SU-DHL-6 (cell line): Measurements from ENCODE around the gene SLC16A10.

ENCODE experiments used
- H2AFZ ChIP-seq: fragments of 200-600 bp; sonication (generic); 2 replicates; pipeline ENCODE4 v1.6.1; 2014; ENCODE audit warnings: low read depth, mild to moderate bottlenecking, moderate library complexity, mixed read lengths, antibody characterized with exemption, low read length; ENCODE audit not compliant: severe bottlenecking
- H3F3A ChIP-seq: fragments of 200-600 bp; shearing (Covaris generic); 2 replicates; pipeline ENCODE4 v1.6.0; 2016; ENCODE audit warnings: antibody characterized with exemption, mild to moderate bottlenecking; ENCODE audit not compliant: insufficient read depth
- H3K27ac ChIP-seq: fragments of 200-600 bp; sonication (generic); 2 replicates; pipeline ENCODE4 v1.5.1; 2016; ENCODE audit warnings: low read depth, mild to moderate bottlenecking, low read length, moderate library complexity, mixed read lengths
- H3K27me3 ChIP-seq: fragments of 200-600 bp; sonication (generic), shearing (Covaris generic); 2 replicates; pipeline ENCODE4 v1.6.0; 2014; ENCODE audit warnings: mild to moderate bottlenecking, low read length
- H3K36me3 ChIP-seq: fragments of 200-600 bp; sonication (generic); 2 replicates; pipeline ENCODE4 v1.6.1; 2014; ENCODE audit warnings: mild to moderate bottlenecking, low read length, mixed read lengths
- H3K4me2 ChIP-seq: fragments of 300-600, 200-600 bp; shearing (Covaris generic), sonication (generic); 2 replicates; pipeline ENCODE4 v1.6.0; 2014; ENCODE audit warnings: low read length, low read depth, mild to moderate bottlenecking; ENCODE audit not compliant: poor library complexity, severe bottlenecking
- H3K4me3 ChIP-seq: fragments of 200-600 bp; sonication (generic); 2 replicates; pipeline ENCODE4 v1.5.1; 2014; ENCODE audit warnings: antibody characterized with exemption, low read length, mild to moderate bottlenecking, mixed read lengths; ENCODE audit not compliant: insufficient read depth, poor library complexity, severe bottlenecking
- H3K79me2 ChIP-seq: fragments of 200-600 bp; sonication (generic); 2 replicates; pipeline ENCODE4 v1.6.1; 2014; ENCODE audit warnings: mild to moderate bottlenecking, low read length, moderate library complexity; ENCODE audit not compliant: insufficient read depth
- H3K9ac ChIP-seq: fragments of 200-600 bp; sonication (generic); 2 replicates; pipeline ENCODE4 v1.7.0; 2014; ENCODE audit warnings: mild to moderate bottlenecking, low read length
- H3K9me2 ChIP-seq: fragments of 200-600 bp; sonication (generic); replicated peaks from 2 replicates; pipeline ENCODE4 v1.6.1; 2014; ENCODE audit warnings: low read length; ENCODE audit not compliant: insufficient read depth
- H3K9me3 ChIP-seq: fragments of 200-600 bp; sonication (generic); 2 replicates; pipeline ENCODE4 v1.6.1; 2014; ENCODE audit warnings: low read length, mixed read lengths; ENCODE audit not compliant: insufficient read depth
- H4K20me1 ChIP-seq: fragments of 200-600 bp; sonication (generic); 2 replicates; pipeline ENCODE4 v1.6.1; 2014; ENCODE audit warnings: low read depth, mild to moderate bottlenecking, antibody characterized with exemption, low read length, moderate library complexity, mixed read lengths
- CTCF ChIP-seq: fragments of 200-600 bp; sonication (generic); IDR thresholded peaks from one replicate; pipeline ENCODE4 v1.5.1; 2017; ENCODE audit warnings: antibody characterized with exemption, mild to moderate bottlenecking, low read length, moderate library complexity; ENCODE audit not compliant: insufficient read depth, poor library complexity, severe bottlenecking
- EZH2phosphoT487 ChIP-seq: fragments of 200-600 bp; sonication (generic), shearing (Covaris generic); conservative IDR thresholded peaks from 2 replicates; pipeline ENCODE4 v1.6.1; 2018; ENCODE audit warnings: mild to moderate bottlenecking, antibody characterized with exemption, low read length, moderate library complexity, mixed read lengths

Gene SLC16A10

GRCh38 chr6:111208933-111209332, 121.6 kb downstream of the SLC16A10 start:
- Histone ChIP-seq H3K4me2 (no peak overlapping the region), H3K9ac (no peak overlapping the region), H3K9me2 (no peaks in the 10 kb centered on the region), H3K36me3 (no peaks in the 10 kb centered on the region), H3K9me3 (no peaks in the 10 kb centered on the region), H2AFZ (no peak overlapping the region), H3K27ac (no peak overlapping the region), H3K4me3 (no peak overlapping the region), H3F3A (no peaks in the 10 kb centered on the region), H4K20me1 (no peaks in the 10 kb centered on the region), H3K27me3 (no peaks in the 10 kb centered on the region), H3K79me2 (no peaks in the 10 kb centered on the region)
- TF ChIP-seq EZH2phosphoT487 (no peak), CTCF (no peak)

DNA sequence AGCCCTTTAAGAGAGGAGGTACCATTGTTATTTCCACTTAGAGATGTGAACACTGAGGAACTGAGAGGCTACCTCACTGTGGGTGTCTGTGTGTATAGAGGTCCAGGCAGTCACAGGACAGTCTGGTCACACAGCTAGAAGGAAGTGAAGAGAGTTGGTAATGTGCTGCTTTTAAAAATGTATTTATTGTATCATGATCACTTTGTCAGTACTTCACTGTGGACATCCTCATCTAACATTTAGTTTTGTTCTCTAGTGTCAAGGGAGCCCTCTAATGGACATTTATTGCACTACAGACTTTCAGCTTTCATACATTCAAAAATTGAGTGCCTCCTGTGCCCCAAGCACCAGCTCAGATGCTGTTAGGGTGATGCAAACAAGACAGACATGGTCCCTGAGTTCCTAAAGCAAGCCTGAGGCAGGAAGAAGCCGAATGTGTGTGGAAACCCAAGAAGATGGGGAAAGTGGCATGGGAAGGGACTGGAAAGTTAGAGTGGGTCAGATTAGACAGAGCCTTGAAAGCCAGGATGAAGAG, 123.0 kb downstream of the SLC16A10 start:
- TF ChIP-seq EZH2phosphoT487 (no peak), CTCF (peak; percentile 79)
- H3K79me2 ChIP-seq = no peaks in the 10 kb centered on the region
- no peaks in the 10 kb centered on the region for H3K9me3 ChIP-seq
- H3K27ac ChIP-seq = no peak overlapping the region
- H2AFZ ChIP-seq = no peak overlapping the region
- H3K36me3 ChIP-seq = no peaks in the 10 kb centered on the region
- H3F3A ChIP-seq = no peaks in the 10 kb centered on the region
- H4K20me1 ChIP-seq = no peaks in the 10 kb centered on the region
- H3K9ac ChIP-seq = no peak overlapping the region
- H3K27me3 ChIP-seq = no peaks in the 10 kb centered on the region
- H3K4me3 ChIP-seq = no peak overlapping the region
- no peak overlapping the region for H3K4me2 ChIP-seq
- no peaks in the 10 kb centered on the region for H3K9me2 ChIP-seq

DNA sequence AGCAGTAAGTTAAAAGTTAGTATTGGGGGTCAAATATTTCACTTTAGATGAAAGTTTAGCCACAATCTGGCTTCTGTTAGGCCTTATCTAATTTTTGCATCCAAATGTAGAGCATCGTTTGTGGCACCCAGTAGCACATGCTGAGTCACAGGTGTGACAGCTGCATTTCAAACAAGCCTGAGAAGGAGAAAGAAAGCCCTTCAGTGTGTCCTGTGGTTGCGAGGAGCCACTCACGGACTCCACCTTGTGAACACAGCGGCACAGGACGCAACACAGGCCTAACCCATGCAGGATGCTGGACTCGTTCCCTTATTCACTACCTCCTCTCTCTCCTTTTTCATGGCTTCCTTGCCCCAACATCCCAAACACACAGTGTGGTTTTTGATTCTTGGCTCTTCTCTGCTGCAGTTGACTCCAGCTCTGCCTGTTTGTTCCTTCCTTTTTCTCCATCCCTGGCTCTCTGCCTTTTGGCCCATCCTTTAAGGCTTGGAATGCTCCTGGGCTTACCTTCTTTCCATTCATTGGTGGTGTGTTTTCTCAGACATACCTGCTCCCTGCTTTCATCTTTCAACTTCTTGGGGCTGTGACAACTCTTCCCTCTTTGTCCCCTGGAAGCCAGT, 124.2 kb downstream of the SLC16A10 start:
- no peak overlapping the region for H2AFZ ChIP-seq
- H3K9ac ChIP-seq = no peak overlapping the region
- no peaks in the 10 kb centered on the region for H3K27me3 ChIP-seq
- H4K20me1 ChIP-seq = no peaks in the 10 kb centered on the region
- no peaks in the 10 kb centered on the region for H3K79me2 ChIP-seq
- H3F3A ChIP-seq = no peaks in the 10 kb centered on the region
- H3K4me3 ChIP-seq = no peak overlapping the region
- H3K27ac ChIP-seq = no peak overlapping the region
- no peak overlapping the region for H3K4me2 ChIP-seq
- TF ChIP-seq EZH2phosphoT487 = no peak
- no peak for TF ChIP-seq CTCF
- H3K36me3 ChIP-seq = no peaks in the 10 kb centered on the region
- H3K9me3 ChIP-seq = no peaks in the 10 kb centered on the region
- no peaks in the 10 kb centered on the region for H3K9me2 ChIP-seq
